Measurements from ENCODE around the gene DRD1.
"Not testable (repeated sequence)": the region's sequence is repeated elsewhere in the genome, so short reads cannot be mapped to it uniquely, and the experiment has no call there.

The DRD1 gene

GRCh38 chr5:175424594-175424993 is 19.4 kb downstream of the DRD1 start:
- not testable (repeated sequence) for DNase-seq

DNA sequence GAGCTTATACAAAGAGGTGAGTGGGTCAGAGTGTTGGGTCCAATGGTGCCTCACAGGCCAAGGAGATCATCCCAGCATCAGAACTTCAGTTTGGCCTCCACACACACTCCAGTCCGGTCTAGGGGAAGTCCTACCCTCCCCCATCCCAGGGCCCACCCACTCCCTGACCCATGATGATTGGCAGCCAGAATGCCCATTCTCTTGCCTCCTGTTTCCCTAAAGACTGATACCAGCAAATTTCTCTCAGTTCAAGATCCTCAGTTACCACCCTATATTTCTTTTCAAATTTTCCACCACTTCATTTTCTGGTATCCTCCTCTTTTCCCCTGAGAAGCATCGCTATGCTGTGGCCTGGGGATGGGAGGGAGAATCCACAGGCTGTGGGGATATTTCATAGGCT is 21.9 kb downstream of the DRD1 start:
- no peak for DNase-seq

- DNase-seq = no peak
These were observed 23.6 kb downstream of the DRD1 start for GRCh38 chr5:175420383-175420782.

- DNase-seq = no peak
These were observed 25.7 kb downstream of the DRD1 start for GRCh38 chr5:175418251-175418650.

DNA sequence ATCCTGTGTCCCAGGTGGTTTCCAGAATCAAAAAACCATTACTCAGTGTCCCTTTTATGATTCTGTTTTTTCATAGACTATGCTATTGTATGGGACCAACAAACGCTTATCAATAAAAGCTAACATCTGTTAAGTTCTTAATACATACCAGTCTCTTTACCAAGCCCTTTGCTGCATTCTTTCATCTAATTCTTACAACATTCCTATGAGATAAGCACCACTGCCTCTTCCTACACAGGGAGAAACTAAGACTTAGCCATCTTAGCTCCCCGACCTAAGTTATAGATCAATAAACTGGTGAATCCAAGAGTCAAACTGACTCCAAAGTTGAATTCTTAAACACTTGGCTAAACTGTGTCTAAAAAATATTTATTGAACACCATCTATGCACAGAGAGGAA is 26.6 kb downstream of the DRD1 start:
- no peak for DNase-seq

DNA sequence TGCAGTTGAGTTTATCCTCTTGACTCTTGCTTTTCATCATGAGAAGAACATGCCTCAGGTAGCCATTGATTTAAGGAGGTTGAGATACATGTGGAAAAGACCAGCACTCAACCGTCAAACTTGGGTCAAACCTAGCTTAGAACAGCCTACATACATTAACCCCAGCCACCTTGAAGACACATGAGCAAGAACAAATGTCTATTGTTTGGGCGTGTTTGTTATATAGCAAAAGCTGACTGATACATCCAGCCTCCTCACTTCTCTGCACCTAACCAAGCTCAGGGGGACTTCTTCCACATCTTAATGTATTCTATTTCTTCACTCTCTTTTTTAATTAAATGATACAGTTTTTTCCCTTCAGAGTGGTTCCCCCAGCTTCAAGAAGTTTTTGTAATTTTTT is 28.7 kb downstream of the DRD1 start:
- no peak for DNase-seq

GRCh38 chr5:175410926-175411325 is 33.1 kb downstream of the DRD1 start:
- DNase-seq = no peak

DNA sequence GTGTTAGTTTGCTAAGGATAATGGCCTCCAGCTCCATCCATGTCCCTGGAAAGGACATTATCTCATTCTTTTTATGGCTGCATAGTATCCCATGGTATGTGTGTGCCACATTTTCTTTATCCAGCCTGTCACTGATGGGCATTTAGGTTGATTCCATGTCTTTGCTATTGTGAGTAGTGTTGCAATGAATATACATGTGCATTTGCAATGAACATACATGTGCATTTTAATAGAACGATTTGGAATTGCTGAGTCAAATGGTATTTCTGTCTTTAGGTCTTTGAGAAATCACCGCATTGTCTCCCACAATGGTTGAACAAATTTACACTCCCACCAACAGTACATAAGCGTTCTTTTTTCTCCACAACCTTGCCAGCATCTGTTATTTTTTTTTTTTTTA is 37.7 kb downstream of the DRD1 start:
- DNase-seq = no peak

DNA sequence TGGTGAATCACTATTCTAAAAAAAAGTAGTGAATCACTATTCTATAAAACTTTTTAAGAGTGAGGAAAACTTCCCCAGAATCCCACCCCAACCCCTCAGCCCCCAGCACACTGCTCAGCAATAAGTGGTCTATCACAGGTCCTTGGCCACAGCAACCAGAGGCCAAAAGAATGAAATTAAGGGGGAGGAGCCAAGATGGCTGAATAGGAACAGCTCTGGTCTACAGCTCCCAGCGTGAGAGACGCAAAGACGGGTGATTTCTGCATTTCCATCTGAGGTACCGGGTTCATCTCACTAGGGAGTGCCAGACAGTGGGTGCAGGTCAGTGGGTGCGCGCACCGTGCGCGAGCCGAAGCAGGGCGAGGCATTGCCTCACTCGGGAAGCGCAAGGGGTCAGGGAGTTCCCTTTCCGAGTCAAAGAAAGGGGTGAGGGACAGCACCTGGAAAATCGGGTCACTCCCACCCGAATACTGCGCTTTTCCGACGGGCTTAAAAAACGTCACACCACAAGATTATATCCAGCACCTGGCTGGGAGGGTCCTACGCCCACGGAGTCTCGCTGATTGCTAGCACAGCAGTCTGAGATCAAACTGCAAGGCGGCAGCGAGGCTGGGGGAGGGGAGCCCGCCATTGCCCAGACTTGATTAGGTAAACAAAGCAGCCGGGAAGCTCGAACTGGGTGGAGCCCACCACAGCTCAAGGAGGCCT is 46.2 kb downstream of the DRD1 start:
- DNase-seq = not testable (repeated sequence)

DNA sequence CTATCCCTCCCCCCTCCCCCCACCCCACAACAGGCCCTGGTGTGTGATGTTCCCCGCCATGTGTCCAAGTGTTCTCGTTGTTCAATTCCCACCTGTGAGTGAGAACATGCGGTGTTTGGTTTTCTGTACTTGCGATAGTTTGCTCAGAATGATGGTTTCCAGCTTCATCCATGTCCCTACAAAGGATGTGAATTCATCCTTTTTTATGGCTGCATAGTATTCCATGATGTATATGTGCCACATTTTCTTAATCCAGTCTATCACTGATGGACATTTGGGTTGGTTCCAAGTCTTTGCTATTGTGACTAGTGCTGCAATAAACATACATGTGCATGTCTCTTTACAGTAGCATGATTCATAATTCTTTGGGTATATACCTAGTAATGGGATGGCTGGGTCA is 48.6 kb downstream of the DRD1 start:
- not testable (repeated sequence) for DNase-seq

- DNase-seq = no peak
These were observed 49.4 kb downstream of the DRD1 start for GRCh38 chr5:175394601-175395000.

- DNase-seq = no peak
These were observed 50.1 kb downstream of the DRD1 start for GRCh38 chr5:175393897-175394296.

DNA sequence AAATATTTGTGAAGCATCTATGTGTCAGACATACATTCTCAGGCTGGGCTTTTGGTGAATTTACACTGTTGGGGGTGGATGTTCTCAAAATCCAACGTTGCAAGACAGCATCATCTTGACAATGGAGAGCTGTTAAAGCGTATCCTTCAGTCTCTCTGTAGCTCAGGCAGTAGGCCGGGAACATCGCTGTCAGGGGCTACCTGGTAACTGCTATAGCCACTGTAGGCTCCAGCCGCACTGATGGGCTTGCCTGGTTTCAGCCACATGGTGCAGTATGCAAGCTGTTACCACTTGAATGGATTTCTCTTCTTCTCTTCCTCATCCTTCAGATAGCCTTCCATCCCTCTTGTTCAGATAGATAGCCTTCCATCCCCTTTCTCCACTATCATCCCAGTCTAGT is 51.7 kb downstream of the DRD1 start:
- DNase-seq = no peak

- DNase-seq = no peak
These were observed 53.5 kb downstream of the DRD1 start for GRCh38 chr5:175390352-175391083.
